ENCODE measurements around the gene UBASH3B. TPM values are rescaled to one million over a fixed set of nuclear protein-coding genes. Genes with fewer than 3 reads are reported as not detected.

The UBASH3B gene
- total RNA-seq, 1 donor from 2014 or later, result 2.0 TPM

- peaks cover 7% of the 10 kb centered on the region for H3K27me3 Mint-ChIP-seq (ENCODE audit: insufficient read depth, low read depth)
- no peak for DNase-seq (ENCODE audit: low spot score)
- no peak overlapping the region for H3K4me2 ChIP-seq
- no peaks in the 10 kb centered on the region for H3K9me3 ChIP-seq (ENCODE audit: low read depth)
- H3K36me3 ChIP-seq, result no peaks in the 10 kb centered on the region
- H3K79me2 ChIP-seq (ENCODE audit: low read depth), result no peaks in the 10 kb centered on the region
- no peak overlapping the region for H3K4me3 ChIP-seq
- H3K27ac ChIP-seq, result no peak overlapping the region
- peak overlapping the region; percentile 67 for H3K27ac Mint-ChIP-seq
- H3F3A ChIP-seq (ENCODE audit: low read depth), result no peaks in the 10 kb centered on the region
- no peak overlapping the region for H3K9ac ChIP-seq
- H3K9me3 Mint-ChIP-seq, result no peaks in the 10 kb centered on the region
- no peaks in the 10 kb centered on the region for H3K27me3 ChIP-seq
- no peak overlapping the region for H2AFZ ChIP-seq (replicated peaks)
- no peaks in the 10 kb centered on the region for H4K20me1 ChIP-seq (ENCODE audit: low read depth)
- peaks cover 4% of the 10 kb centered on the region for H3K4me1 ChIP-seq
- H3K4me1 Mint-ChIP-seq, result peaks cover 32% of the 10 kb centered on the region
- no peaks in the 10 kb centered on the region for H3K36me3 Mint-ChIP-seq
- H3K4me3 Mint-ChIP-seq, result no peak overlapping the region
- TF ChIP-seq CTCF (IDR thresholded peaks at IDR 0.05) (no peak), EZH2 (IDR thresholded peaks at IDR 0.05) (no peak), EZH2phosphoT487 (IDR thresholded peaks at IDR 0.05) (no peak)
Measured at GRCh38 chr11:122803716-122804115, 148.2 kb downstream of the UBASH3B start.

GRCh38 chr11:122804161-122804560 is 148.6 kb downstream of the UBASH3B start:
- Mint-ChIP-seq H3K4me3 (no peak overlapping the region), H3K27me3 (ENCODE audit: insufficient read depth, low read depth) (peaks cover 7% of the 10 kb centered on the region), H3K27ac (peak overlapping the region; percentile 67), H3K36me3 (no peaks in the 10 kb centered on the region), H3K9me3 (no peaks in the 10 kb centered on the region), H3K4me1 (peaks cover 33% of the 10 kb centered on the region)
- no peak overlapping the region for H3K4me2 ChIP-seq
- H3K27ac ChIP-seq, result no peak overlapping the region
- no peaks in the 10 kb centered on the region for H3K9me3 ChIP-seq (ENCODE audit: low read depth)
- no peaks in the 10 kb centered on the region for H3K79me2 ChIP-seq (ENCODE audit: low read depth)
- H3F3A ChIP-seq (ENCODE audit: low read depth), result no peaks in the 10 kb centered on the region
- no peak for TF ChIP-seq CTCF (IDR thresholded peaks at IDR 0.05)
- no peak for TF ChIP-seq EZH2 (IDR thresholded peaks at IDR 0.05)
- no peak for TF ChIP-seq EZH2phosphoT487 (IDR thresholded peaks at IDR 0.05)
- H4K20me1 ChIP-seq (ENCODE audit: low read depth), result no peaks in the 10 kb centered on the region
- H3K4me1 ChIP-seq, result peaks cover 4% of the 10 kb centered on the region
- no peaks in the 10 kb centered on the region for H3K36me3 ChIP-seq
- DNase-seq (ENCODE audit: low spot score), result no peak
- no peaks in the 10 kb centered on the region for H3K27me3 ChIP-seq
- no peak overlapping the region for H2AFZ ChIP-seq (replicated peaks)
- H3K4me3 ChIP-seq, result no peak overlapping the region
- H3K9ac ChIP-seq, result no peak overlapping the region

- Mint-ChIP-seq H3K4me1 (peaks cover 33% of the 10 kb centered on the region), H3K4me3 (no peak overlapping the region), H3K9me3 (no peaks in the 10 kb centered on the region), H3K27me3 (ENCODE audit: insufficient read depth, low read depth) (peaks cover 7% of the 10 kb centered on the region), H3K36me3 (no peaks in the 10 kb centered on the region), H3K27ac (no peak overlapping the region)
- Histone ChIP-seq H3K36me3 (no peaks in the 10 kb centered on the region), H3K27ac (no peak overlapping the region), H3K4me3 (no peak overlapping the region), H3K79me2 (ENCODE audit: low read depth) (no peaks in the 10 kb centered on the region), H3F3A (ENCODE audit: low read depth) (no peaks in the 10 kb centered on the region), H4K20me1 (ENCODE audit: low read depth) (no peaks in the 10 kb centered on the region), H3K4me1 (peaks cover 4% of the 10 kb centered on the region), H2AFZ (replicated peaks) (no peak overlapping the region), H3K27me3 (no peaks in the 10 kb centered on the region), H3K9ac (no peak overlapping the region), H3K4me2 (no peak overlapping the region), H3K9me3 (ENCODE audit: low read depth) (no peaks in the 10 kb centered on the region)
- TF ChIP-seq EZH2phosphoT487 (IDR thresholded peaks at IDR 0.05) (no peak), CTCF (IDR thresholded peaks at IDR 0.05) (no peak), EZH2 (IDR thresholded peaks at IDR 0.05) (no peak)
- no peak for DNase-seq (ENCODE audit: low spot score)
Measured at GRCh38 chr11:122804796-122805195, 149.3 kb downstream of the UBASH3B start.

All from neural progenitor cell (in vitro differentiated cells).